K562 (cell line): ENCODE results near the gene KCNQ4. TPM values are rescaled to one million over a fixed set of nuclear protein-coding genes. Genes with fewer than 3 reads are reported as not detected.

Experiments used
- CBFA2T3 ChIP-seq: fragments of 450-650 bp; IDR thresholded peaks from 2 replicates; pipeline ENCODE4 v1.6.1; 2017
- HES1 ChIP-seq: fragments of 450-650 bp; IDR thresholded peaks from 2 replicates; pipeline ENCODE4 v1.6.1; 2016; ENCODE audit warnings: low read depth, mild to moderate bottlenecking, moderate library complexity
- HMG20A ChIP-seq: fragments of 450-650 bp; formaldehyde crosslinking; conservative IDR thresholded peaks from 2 replicates; pipeline ENCODE4 v1.4.0; 2020; ENCODE audit warnings: mild to moderate bottlenecking, mixed read lengths
- MNT ChIP-seq, 2 experiments: fragments of 450-650 bp; conservative IDR thresholded peaks; 2 replicates each; pipeline ENCODE4 v1.6.1; 2017; ENCODE audit warnings: mild to moderate bottlenecking in 2 of 2, moderate library complexity in 2 of 2
- PCBP1 ChIP-seq: fragments of 200-400 bp; formaldehyde crosslinking; IDR thresholded peaks from 2 replicates; pipeline ENCODE4 v1.6.1; 2018; ENCODE audit warnings: mild to moderate bottlenecking, low read depth, low read length; ENCODE audit not compliant: poor library complexity, severe bottlenecking
- SRF ChIP-seq, 2 experiments: fragments of 250-450, 450-650 bp in 1 of 2; sonication (Bioruptor Pico) in 1 of 2; sonication (generic) in 1 of 2; formaldehyde crosslinking; IDR thresholded peaks; 2 replicates each; pipeline versions ENCODE4 v1.5.0 to v1.5.1; 2020 to 2022; ENCODE audit warnings: mild to moderate bottlenecking in 1 of 2, missing genetic modification reagents in 1 of 2
- TEAD4 ChIP-seq, 2 experiments: sonication (generic) in 1 of 2; formaldehyde crosslinking in 1 of 2; IDR thresholded peaks; 2 replicates each; pipeline versions ENCODE4 v1.6.1 to v1.8.0; 2012 to 2022; ENCODE audit warnings: borderline replicate concordance in 1 of 2, inconsistent platforms in 1 of 2, low read length in 1 of 2, mild to moderate bottlenecking in 1 of 2, missing genetic modification reagents in 1 of 2
- ZBTB8A ChIP-seq: fragments of 450-650 bp; IDR thresholded peaks from 2 replicates; pipeline ENCODE4 v1.6.1; 2018; ENCODE audit warnings: mild to moderate bottlenecking, moderate library complexity; ENCODE audit not compliant: partially characterized antibody
- ZNF318 ChIP-seq, 2 experiments: fragments of 450-650 bp; IDR thresholded peaks; 2 replicates each; pipeline ENCODE4 v1.6.1; 2016; ENCODE audit warnings: mild to moderate bottlenecking in 2 of 2, borderline replicate concordance in 1 of 2, low read depth in 1 of 2, moderate library complexity in 1 of 2
- ZNF431 ChIP-seq: sonication (generic); formaldehyde crosslinking; IDR thresholded peaks from 2 replicates; pipeline ENCODE4 v1.8.0; 2022; ENCODE audit warnings: mild to moderate bottlenecking, missing genetic modification reagents
- ZNF518B ChIP-seq: fragments of 250-450 bp; sonication (Bioruptor Pico); IDR thresholded peaks from 2 replicates; pipeline ENCODE4 v1.5.0; 2021; ENCODE audit warnings: mild to moderate bottlenecking, moderate library complexity
- polyA plus RNA-seq, 8 experiments: library from polyadenylated mRNA; depleted of rRNA in 4 of 8; stranded (reverse) in 5 of 8; unstranded in 3 of 8; fragments of >200 nt; fragmentation: Nextera tagmentation in 2 of 8; fragmentation: Illumina TruSeq in 1 of 8; extraction: Ambion mirVana in 2 of 8; extraction: Trizol in 1 of 8; gene quantifications; 2 replicates each; pipeline versions ENCODE4 v1.2.1 to v1.2.3, GENCODE V29; 2011 to 2014; ENCODE audit warnings: inconsistent platforms in 1 of 8, missing spikeins in 1 of 8
- total RNA-seq, 7 experiments: library from RNA; depleted of rRNA in 6 of 7; stranded (reverse); fragments of >200 nt in 6 of 7; fragmentation: Illumina TruSeq in 2 of 7; extraction: Trizol in 2 of 7; gene quantifications; 2 replicates each; pipeline versions ENCODE4 v1.2.1 to v1.2.3, GENCODE V29; 2011 to 2021; ENCODE audit warnings: low replicate concordance in 1 of 7

Gene KCNQ4
- total and polyA plus RNA-seq, 9 of the 15 experiments (the other 6 are each of a cell fraction or from before 2014, with no cell fraction given) = 0.07 to 4.1 (median 0.79) TPM

GRCh38 chr1:40774266-40774998 is 9.2 kb upstream of the KCNQ4 start (continued):
- TF ChIP-seq ZNF318 (IDR thresholded peaks at IDR 0.05; ENCODE audit: borderline replicate concordance in 1 of 2, low read depth in 1 of 2) (no peak), HMG20A (CRISPR knock-in tag) (no peak), ZNF431 (no peak), ZBTB8A (no peak), MNT (conservative IDR thresholded peaks at IDR 0.05) (no peak), TEAD4 (IDR thresholded peaks at IDR 0.05; ENCODE audit: low read length) (peak; percentile 16; the same call in 1 of the 2 replicates), TEAD4 (CRISPR knock-in tag; IDR thresholded peaks at IDR 0.05; ENCODE audit: borderline replicate concordance) (no peak), HES1 (no peak), PCBP1 (no peak), SRF (CRISPR knock-in tag; IDR thresholded peaks at IDR 0.05) (peak in 1 of 2 experiments; percentile 53; a peak in 1 of 4 replicates), ZNF518B (CRISPR knock-in tag) (no peak), CBFA2T3 (0 out of 2 replicates have a peak, but pooled peaks have one; percentile 5)
